HepG2 (cell line): ENCODE results near the gene AFF1.

Experiments used
- CTCF ChIP-seq: sonication (generic); formaldehyde crosslinking; IDR thresholded peaks from 2 replicates; pipeline ENCODE4 v1.5.0; 2020; ENCODE audit warnings: mild to moderate bottlenecking, missing genetic modification reagents, moderate library complexity
- JUND ChIP-seq: sonication (generic); formaldehyde crosslinking; IDR thresholded peaks from 2 replicates; pipeline ENCODE4 v1.8.0; 2022; ENCODE audit warnings: mild to moderate bottlenecking, missing genetic modification reagents
- KDM4B ChIP-seq: sonication (generic); formaldehyde crosslinking; IDR thresholded peaks from 2 replicates; pipeline ENCODE4 v1.4.0; 2020; ENCODE audit warnings: missing genetic modification reagents
- MAX ChIP-seq: IDR thresholded peaks from 2 replicates; pipeline ENCODE4 v1.6.1; 2012; ENCODE audit warnings: inconsistent platforms
- RAD51 ChIP-seq: fragments of 450-650 bp; IDR thresholded peaks from 2 replicates; pipeline ENCODE4 v1.6.1; 2016; ENCODE audit warnings: borderline replicate concordance
- SMAD1 ChIP-seq: sonication (generic); formaldehyde crosslinking; IDR thresholded peaks from 2 replicates; pipeline ENCODE4 v1.4.0; 2020; ENCODE audit warnings: missing genetic modification reagents, low read depth, mild to moderate bottlenecking, borderline replicate concordance
- TP53 ChIP-seq: sonication (generic); formaldehyde crosslinking; conservative IDR thresholded peaks from 2 replicates; pipeline ENCODE4 v1.4.0; 2020; ENCODE audit warnings: missing genetic modification reagents
- USF2 ChIP-seq, 2 experiments: sonication (generic) in 1 of 2; formaldehyde crosslinking in 1 of 2; IDR thresholded peaks; 2 replicates each; pipeline versions ENCODE4 v1.5.1 to v1.6.1; 2011 to 2020; ENCODE audit warnings: borderline replicate concordance in 1 of 2, low read depth in 1 of 2, low read length in 1 of 2, mild to moderate bottlenecking in 1 of 2, missing genetic modification reagents in 1 of 2, moderate library complexity in 1 of 2
- YY1 ChIP-seq: IDR thresholded peaks from 2 replicates; pipeline ENCODE4 v1.6.1; 2011; ENCODE audit warnings: low read length, low read depth, moderate library complexity, mild to moderate bottlenecking; ENCODE audit not compliant: insufficient read depth, insufficient replicate concordance

GRCh38 chr4:87114245-87115062 lies 179.6 kb downstream of the AFF1 start:
- TF ChIP-seq SMAD1 (CRISPR knock-in tag) (no peak), CTCF (CRISPR knock-in tag) (peak; percentile 19; the same call in 1 of the 2 replicates), YY1 (no peak), RAD51 (no peak), USF2 (IDR thresholded peaks at IDR 0.05; ENCODE audit: low read depth, low read length) (no peak), USF2 (CRISPR knock-in tag; IDR thresholded peaks at IDR 0.05; ENCODE audit: borderline replicate concordance) (no peak), JUND (CRISPR knock-in tag) (no peak), KDM4B (no peak), TP53 (CRISPR knock-in tag) (no peak), MAX (no peak)
